Hematopoietic multipotent progenitor cell treated with erythropoietin and hydrocortisone succinate and interleukin-3 and kit ligand, for 8 days (in vitro differentiated cells): ENCODE data around the gene ZNF865.
A peak's percentile ranks its signal among the peaks of the same experiment; 100 is the strongest.
"Not testable (repeated sequence)": the region's sequence is repeated elsewhere in the genome, so short reads cannot be mapped to it uniquely, and the experiment has no call there.

ENCODE experiments used
- DNase-seq: peaks from one replicate; pipeline ENCODE4 v3.0.0-alpha.2; 2015

ZNF865 gene

GRCh38 chr19:55605637-55606470 is at the start of gene ZNF865:
Gene ZNF865 (plus strand): TSS chr19:55605647. CDS start chr19:55613619, 7,972 bp downstream.
- peak; percentile 86 for DNase-seq

DNA sequence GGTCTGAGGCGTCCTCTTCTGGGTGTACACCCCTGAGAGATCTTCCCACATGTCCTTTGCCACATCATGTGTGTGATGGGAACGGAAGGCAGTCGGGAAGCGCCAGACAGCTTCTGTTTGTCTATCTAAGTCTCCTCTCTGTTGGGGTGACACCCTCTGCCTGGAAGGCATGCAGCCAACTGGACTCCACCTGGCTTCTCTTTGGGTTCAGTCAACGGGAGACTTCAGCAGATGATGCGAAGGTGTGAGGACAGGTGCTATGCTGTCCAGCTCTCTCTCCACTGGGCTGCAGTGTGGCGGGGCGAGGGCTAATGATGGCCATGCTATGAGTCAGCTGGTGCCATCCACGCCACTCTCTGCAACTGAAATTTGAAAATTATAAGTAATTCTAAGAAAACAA is 45.8 kb upstream of the ZNF865 start:
- no peak for DNase-seq

GRCh38 chr19:55563261-55563690 is 42.2 kb upstream of the ZNF865 start:
- DNase-seq: no peak

DNA sequence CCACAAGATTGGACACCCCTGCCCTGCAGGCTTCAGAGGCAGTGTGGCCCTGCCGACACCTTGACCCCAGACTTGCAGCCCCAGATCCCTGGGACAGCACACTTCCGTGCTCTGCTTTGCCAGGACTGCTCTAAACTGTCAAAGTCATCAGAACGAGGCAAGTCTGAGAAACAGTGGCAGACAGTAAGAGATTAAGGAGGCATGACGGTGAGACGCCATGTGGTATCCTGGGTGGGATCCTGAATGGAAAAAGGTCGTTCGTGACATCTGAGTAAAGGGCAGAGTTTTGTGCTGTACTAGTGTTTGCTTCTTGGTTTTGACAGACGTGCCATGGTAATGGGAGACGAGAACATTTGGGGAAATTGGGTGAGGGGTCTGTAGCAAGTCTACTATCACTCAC is 38.6 kb upstream of the ZNF865 start:
- DNase-seq: no peak

- DNase-seq: no peak
These were observed 37.6 kb upstream of the ZNF865 start for GRCh38 chr19:55567708-55568328.

DNA sequence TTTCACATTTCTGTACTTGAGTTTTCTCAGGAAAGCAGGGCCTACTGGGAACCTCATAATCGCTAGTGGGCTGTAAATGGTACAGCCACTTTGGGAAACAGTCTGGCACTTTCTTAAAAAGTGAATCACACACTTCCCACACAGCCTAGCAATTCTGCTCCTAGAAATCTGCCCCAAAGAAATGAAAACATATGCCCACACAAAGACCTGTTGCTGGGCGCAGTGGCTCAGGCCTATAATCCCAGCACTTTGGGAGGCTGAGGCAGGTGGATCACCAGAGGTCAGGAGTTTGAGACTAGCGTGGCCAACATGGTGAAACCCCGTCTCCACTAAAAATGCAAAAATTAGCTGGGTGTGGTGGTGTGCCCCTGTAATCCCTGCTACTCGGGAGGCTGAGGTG is 36.0 kb upstream of the ZNF865 start:
- not testable (repeated sequence) for DNase-seq

DNA sequence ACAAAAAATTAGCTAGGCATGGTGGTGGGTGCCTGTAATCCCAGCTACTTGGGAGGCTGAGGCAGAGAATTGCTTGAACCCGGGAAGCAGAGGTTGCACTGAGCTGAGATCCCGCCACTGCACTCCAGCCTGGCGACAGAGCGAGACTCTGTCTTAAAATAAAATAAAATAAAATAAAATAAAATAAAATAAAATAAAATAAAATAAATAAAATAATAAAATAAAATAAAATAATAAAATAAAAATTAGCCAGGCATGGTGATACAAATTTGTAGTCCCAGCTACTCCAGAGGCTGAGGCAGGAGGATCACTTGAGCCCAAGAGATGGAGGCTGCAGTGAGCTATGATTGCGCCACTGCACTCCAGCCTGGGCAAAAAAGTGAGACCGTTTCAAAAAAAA is 31.5 kb upstream of the ZNF865 start:
- not testable (repeated sequence) for DNase-seq

GRCh38 chr19:55576746-55577145 is 28.7 kb upstream of the ZNF865 start:
- DNase-seq: no peak

DNA sequence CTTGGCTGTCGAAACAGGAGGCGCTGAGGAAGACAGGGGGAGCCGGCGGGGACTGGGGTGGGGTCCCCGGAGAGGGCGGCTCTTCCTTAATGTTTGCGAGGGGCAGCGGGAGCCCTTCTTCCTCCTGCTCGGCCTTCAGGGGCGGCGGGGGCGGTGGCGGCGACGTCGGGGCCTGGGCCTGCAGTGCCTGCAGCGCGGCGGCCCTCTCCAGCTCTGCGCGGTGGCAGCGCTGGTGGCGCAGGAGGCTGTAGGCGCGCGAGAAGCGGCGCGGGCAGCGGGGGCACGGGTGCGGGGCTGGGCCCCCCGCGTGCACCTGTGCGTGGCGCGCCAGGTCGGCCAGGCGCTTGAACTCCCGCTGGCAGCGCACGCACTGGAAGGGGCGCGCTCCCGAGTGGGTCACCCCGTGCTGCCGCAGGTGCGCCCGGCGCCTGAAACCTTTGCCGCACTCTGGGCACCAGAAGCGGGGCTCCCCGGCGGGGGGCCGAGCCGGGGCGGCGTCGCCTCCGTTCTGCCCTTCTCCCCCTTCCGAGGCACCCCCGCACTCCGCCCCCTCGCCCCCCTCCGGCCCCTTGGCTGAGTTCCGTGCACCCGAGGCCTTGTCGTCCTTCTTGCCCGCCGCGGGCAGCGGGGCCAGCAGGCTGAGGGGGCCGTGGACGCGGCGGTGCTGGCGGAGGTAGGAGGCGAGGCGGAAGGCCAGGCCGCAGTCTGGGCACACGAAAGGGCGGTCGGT is 27.3 kb upstream of the ZNF865 start:
- no peak for DNase-seq

GRCh38 chr19:55578761-55579747 is 26.4 kb upstream of the ZNF865 start:
- DNase-seq: no peak

GRCh38 chr19:55579766-55580621 is 25.5 kb upstream of the ZNF865 start:
- no peak for DNase-seq

DNA sequence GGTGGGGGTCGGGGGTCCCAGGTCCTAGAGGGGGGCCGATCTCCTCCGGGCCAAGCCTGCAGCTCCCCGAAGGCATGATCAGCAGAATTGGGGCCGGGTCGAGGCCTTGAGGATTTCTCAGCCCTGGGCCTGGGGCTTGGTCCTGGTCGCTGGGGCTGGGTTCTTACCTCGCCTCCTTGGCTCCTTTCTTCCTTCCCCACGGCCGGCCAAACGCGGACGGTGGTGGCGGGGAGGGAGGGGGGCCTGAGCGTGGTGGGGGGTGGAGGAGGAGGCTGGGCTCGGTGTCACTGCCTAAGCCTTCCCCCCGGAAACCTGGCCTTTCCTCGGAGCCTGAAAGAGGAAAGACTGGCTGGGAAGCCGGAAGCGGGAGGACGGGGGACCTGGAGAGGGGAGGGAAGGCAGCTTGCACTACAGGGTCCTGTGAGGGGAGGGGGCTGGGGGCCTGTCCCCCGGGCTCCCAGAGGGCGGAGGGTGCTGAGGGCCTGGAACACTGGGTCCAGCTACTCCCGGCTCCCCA is 24.8 kb upstream of the ZNF865 start, which contains the start of gene ZNF579:
ZNF579 (minus strand) TSS at position 221 of the 517 bp plus-strand sequence. CDS start 1,209 bp downstream, outside the sequence.
- DNase-seq: peak; percentile 83

- DNase-seq: peak; percentile 57
These were observed 24.2 kb upstream of the ZNF865 start for GRCh38 chr19:55581145-55581822.

GRCh38 chr19:55581823-55582223 is 23.6 kb upstream of the ZNF865 start:
- DNase-seq: no peak

GRCh38 chr19:55582284-55582683 is 23.2 kb upstream of the ZNF865 start:
- DNase-seq: not testable (repeated sequence)

DNA sequence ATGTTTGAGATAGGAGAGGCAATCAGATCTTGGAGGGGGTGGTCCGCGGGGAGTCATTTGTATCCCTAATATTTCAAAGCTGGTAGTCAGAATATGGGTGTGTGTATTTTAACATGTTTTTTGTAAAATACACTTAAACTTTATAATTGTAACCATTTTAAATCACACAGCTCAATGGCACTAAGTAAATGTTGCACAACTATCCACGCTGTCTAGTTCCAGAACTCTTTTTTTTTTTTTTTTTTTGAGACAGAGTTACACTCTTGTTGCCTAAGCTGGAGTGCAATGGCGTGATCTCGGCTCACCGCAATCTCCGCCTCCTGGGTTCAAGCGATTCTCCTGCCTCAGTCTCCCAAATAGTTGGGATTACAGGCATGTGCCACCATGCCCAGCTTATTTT is 21.6 kb upstream of the ZNF865 start:
- not testable (repeated sequence) for DNase-seq

DNA sequence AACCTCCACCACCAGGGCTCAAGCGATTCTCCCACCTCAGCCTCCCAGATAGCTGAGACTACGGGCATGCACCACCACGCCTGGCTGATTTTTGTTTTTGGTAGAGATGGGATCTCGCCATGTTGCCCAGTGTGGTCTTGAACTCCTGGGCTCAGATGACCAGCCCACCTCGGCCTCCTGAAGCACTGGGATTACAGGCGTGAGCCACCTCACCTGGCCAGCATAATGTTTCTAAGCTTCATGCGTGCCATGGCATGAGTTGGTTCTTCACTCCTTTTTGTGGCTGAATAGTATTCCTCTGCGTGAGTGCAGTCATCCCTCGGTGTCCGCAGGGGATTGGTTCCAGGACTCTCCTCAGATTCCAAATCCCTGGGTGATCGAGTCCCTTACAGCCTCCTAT is 20.6 kb upstream of the ZNF865 start:
- no peak for DNase-seq

GRCh38 chr19:55585658-55586339 is 19.6 kb upstream of the ZNF865 start:
- DNase-seq: no peak

DNA sequence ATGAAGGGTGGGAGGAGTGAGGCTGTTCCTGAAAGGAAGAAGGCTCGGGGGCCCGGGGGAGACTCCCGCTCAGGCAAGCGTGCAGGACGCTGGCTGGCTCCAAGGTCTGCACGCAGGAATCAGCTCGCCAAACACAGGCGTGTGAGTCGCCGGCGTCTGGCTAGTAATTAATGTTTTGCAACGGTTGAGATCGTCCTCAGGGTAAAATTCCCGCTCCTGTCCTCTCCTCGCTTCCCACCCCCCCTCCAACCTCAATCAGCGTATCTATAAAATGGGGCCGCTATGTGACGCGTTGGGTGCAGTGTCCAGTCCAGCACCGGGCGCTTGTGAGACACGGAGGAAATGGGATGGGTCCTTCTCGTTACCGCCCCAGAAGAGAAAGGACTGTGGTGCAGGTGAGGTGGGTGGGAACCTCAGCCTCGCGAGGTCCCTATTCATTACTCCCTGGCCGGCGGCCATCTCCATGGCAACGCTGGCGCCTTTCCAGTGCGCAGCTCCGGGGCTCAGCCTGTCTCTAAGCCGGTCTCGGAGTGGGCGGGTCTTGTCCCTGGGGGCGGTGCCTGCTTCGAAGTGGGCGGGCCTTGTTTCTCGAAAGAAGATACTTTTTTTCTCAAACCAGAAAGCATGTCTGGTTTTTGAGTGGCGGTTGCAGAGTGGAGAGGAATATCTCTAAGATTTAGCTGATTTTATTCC is 18.3 kb upstream of the ZNF865 start:
- peak; percentile 91 for DNase-seq
